OCI-LY1 (cell line): ENCODE measurements around the gene MCM8.

Experiments used
- H2AFZ ChIP-seq: fragments of 200-600 bp; sonication (generic), shearing (Covaris generic); 2 replicates; pipeline ENCODE4 v1.6.0; 2014; ENCODE audit warnings: antibody characterized with exemption, mild to moderate bottlenecking, low read length
- H3F3A ChIP-seq: fragments of 200-600 bp; sonication (generic), shearing (Covaris generic); 2 replicates; pipeline ENCODE4 v1.6.0; 2014; ENCODE audit warnings: mild to moderate bottlenecking, antibody characterized with exemption, low read length, moderate library complexity; ENCODE audit not compliant: insufficient read depth
- H3K27ac ChIP-seq: fragments of 200-600 bp; sonication (generic); 2 replicates; pipeline ENCODE4 v1.5.1; 2014; ENCODE audit warnings: low read length, mixed run types, mild to moderate bottlenecking, low read depth; ENCODE audit not compliant: poor library complexity, severe bottlenecking
- H3K27me3 ChIP-seq: fragments of 200-600 bp; sonication (generic); 2 replicates; pipeline ENCODE4 v1.6.0; 2014; ENCODE audit warnings: antibody characterized with exemption, mild to moderate bottlenecking, low read length, moderate library complexity; ENCODE audit not compliant: insufficient read depth
- H3K36me3 ChIP-seq: fragments of 200-600 bp; sonication (generic); 2 replicates; pipeline ENCODE4 v1.6.1; 2014; ENCODE audit warnings: mild to moderate bottlenecking, antibody characterized with exemption, low read length, moderate library complexity, mixed read lengths; ENCODE audit not compliant: insufficient read depth
- H3K4me1 ChIP-seq: fragments of 200-600 bp; sonication (generic); 2 replicates; pipeline ENCODE4 v1.5.1; 2014; ENCODE audit warnings: mild to moderate bottlenecking, low read length, moderate library complexity; ENCODE audit not compliant: insufficient read depth, severe bottlenecking
- H3K4me2 ChIP-seq: fragments of 200-600 bp; sonication (generic), shearing (Covaris generic); 2 replicates; pipeline ENCODE4 v1.6.1; 2014; ENCODE audit warnings: low read length
- H3K4me3 ChIP-seq: fragments of 200-600 bp; sonication (generic); 2 replicates; pipeline ENCODE4 v1.5.1; 2014; ENCODE audit warnings: low read length, low read depth, mild to moderate bottlenecking, mixed read lengths; ENCODE audit not compliant: poor library complexity, severe bottlenecking
- H3K79me2 ChIP-seq: fragments of 200-600 bp; shearing (Covaris generic); 2 replicates; pipeline ENCODE4 v1.6.1; 2016; ENCODE audit warnings: mixed run types, low read length, mixed read lengths; ENCODE audit not compliant: insufficient read depth
- H3K9ac ChIP-seq: fragments of 200-600 bp; sonication (generic), shearing (Covaris generic); 2 replicates; pipeline ENCODE4 v1.6.1; 2014; ENCODE audit warnings: mild to moderate bottlenecking, low read length, mixed read lengths
- H3K9me2 ChIP-seq: fragments of 200-600 bp; sonication (generic), shearing (Covaris generic); 2 replicates; pipeline ENCODE4 v1.6.1; 2014; ENCODE audit warnings: low read depth, mild to moderate bottlenecking, low read length, mixed read lengths
- H3K9me3 ChIP-seq: fragments of 200-600 bp; shearing (Covaris generic); 2 replicates; pipeline ENCODE4 v1.6.1; 2014; ENCODE audit warnings: low read length, mixed read lengths
- H4K20me1 ChIP-seq: fragments of 200-600 bp; sonication (generic), shearing (Covaris generic); 2 replicates; pipeline ENCODE4 v1.6.0; 2016; ENCODE audit warnings: mild to moderate bottlenecking, low read length; ENCODE audit not compliant: insufficient read depth
- EZH2 ChIP-seq: fragments of 200-600 bp; sonication (generic), shearing (Covaris generic); IDR thresholded peaks from 2 replicates; pipeline ENCODE4 v1.8.0; 2017; ENCODE audit warnings: borderline replicate concordance, mixed run types, mild to moderate bottlenecking, antibody characterized with exemption, low read length, moderate library complexity, mixed read lengths
- TF ChIP-seq, protein P1 (sequence below): fragments of 200-600 bp; sonication (generic), shearing (Covaris generic); IDR thresholded peaks from 2 replicates; pipeline ENCODE4 v1.5.1; 2017; ENCODE audit warnings: mild to moderate bottlenecking, antibody characterized with exemption, low read length, moderate library complexity, mixed read lengths

Gene MCM8

DNA sequence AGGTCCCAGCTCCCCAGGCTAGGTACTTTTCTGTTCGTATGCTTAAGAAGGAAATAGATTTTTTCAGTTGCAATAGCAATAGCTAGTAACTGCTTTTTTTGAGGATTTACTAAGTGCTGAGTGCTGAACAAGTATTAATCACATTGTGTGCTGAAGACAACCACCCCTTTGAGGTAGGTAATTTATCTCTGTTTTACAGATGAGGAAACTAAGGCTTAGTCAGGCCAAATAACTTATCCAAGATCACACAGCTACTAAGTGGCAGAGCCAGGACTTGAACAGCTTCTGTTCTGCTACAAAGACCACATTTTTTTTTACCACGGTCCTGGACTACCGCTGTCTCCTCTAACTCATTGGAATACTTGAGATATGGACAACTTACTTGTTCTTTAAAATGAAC is 63.6 kb downstream of the MCM8 start:
- no peak for TF ChIP-seq EZH2
- TF ChIP-seq, protein P1, sequence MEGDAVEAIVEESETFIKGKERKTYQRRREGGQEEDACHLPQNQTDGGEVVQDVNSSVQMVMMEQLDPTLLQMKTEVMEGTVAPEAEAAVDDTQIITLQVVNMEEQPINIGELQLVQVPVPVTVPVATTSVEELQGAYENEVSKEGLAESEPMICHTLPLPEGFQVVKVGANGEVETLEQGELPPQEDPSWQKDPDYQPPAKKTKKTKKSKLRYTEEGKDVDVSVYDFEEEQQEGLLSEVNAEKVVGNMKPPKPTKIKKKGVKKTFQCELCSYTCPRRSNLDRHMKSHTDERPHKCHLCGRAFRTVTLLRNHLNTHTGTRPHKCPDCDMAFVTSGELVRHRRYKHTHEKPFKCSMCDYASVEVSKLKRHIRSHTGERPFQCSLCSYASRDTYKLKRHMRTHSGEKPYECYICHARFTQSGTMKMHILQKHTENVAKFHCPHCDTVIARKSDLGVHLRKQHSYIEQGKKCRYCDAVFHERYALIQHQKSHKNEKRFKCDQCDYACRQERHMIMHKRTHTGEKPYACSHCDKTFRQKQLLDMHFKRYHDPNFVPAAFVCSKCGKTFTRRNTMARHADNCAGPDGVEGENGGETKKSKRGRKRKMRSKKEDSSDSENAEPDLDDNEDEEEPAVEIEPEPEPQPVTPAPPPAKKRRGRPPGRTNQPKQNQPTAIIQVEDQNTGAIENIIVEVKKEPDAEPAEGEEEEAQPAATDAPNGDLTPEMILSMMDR = no peak
- Histone ChIP-seq H3K27me3 (no peaks in the 10 kb centered on the region), H3K9me2 (no peaks in the 10 kb centered on the region), H2AFZ (no peak overlapping the region), H3K36me3 (peaks cover 72% of the 10 kb centered on the region), H3K9ac (no peak overlapping the region), H3K27ac (no peak overlapping the region), H3K79me2 (peaks cover 10% of the 10 kb centered on the region; the same call in 1 of the 2 replicates), H4K20me1 (no peaks in the 10 kb centered on the region), H3K4me1 (no peaks in the 10 kb centered on the region), H3K4me2 (no peak overlapping the region), H3K9me3 (no peaks in the 10 kb centered on the region), H3F3A (no peaks in the 10 kb centered on the region), H3K4me3 (no peak overlapping the region)

DNA sequence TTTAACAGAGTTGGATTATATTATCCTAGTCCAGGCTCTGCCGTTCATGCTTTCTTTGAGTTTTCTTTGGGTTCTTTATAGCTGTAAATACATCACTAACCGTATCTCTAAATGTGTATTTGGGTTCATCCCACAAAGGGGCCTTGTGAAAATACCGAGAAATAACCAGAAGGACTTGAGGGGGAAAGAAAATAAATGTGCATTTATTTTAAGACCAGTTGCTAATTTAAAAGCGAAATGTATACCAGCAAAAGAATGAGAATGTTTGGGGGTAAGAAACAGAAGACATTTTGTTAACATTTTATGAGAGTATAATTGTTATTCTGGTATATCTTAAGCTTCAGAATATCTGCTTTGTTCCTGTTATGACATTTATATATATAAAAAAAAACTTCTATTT is 64.5 kb downstream of the MCM8 start:
- H3K79me2 ChIP-seq = 0 out of 2 replicates have a peak, but pooled peaks cover 5% of the 10 kb centered on the region
- no peak for TF ChIP-seq EZH2
- TF ChIP-seq, protein P1 = no peak
- H3K9ac ChIP-seq = no peak overlapping the region
- H3K9me2 ChIP-seq = no peaks in the 10 kb centered on the region
- no peak overlapping the region for H3K4me2 ChIP-seq
- no peak overlapping the region for H2AFZ ChIP-seq
- H3K27ac ChIP-seq = no peak overlapping the region
- no peaks in the 10 kb centered on the region for H3K4me1 ChIP-seq
- H4K20me1 ChIP-seq = no peaks in the 10 kb centered on the region
- H3F3A ChIP-seq = no peaks in the 10 kb centered on the region
- no peaks in the 10 kb centered on the region for H3K9me3 ChIP-seq
- no peak overlapping the region for H3K4me3 ChIP-seq
- peaks cover 71% of the 10 kb centered on the region for H3K36me3 ChIP-seq
- no peaks in the 10 kb centered on the region for H3K27me3 ChIP-seq

DNA sequence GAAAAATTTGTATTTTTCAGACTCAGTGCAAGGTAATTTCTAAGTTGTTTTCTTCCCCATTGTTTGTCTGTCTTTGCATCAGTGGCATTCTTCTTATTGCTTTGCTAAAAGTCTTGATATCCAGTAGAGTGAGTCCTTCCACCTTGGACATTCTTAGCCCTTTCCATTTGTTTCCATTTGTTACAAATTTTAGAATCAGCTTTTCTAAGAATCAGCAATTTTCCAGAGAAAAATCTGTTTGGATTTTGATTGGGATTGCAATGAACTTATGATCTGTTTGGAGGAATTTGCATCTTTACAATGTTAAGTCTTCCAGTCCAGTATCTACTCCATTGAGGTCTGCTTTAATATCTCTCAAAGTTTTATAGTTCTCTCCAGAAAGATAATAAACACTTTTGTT is 67.0 kb downstream of the MCM8 start:
- Histone ChIP-seq H3K4me1 (no peaks in the 10 kb centered on the region), H3K9me2 (no peaks in the 10 kb centered on the region), H3K9me3 (no peaks in the 10 kb centered on the region), H4K20me1 (no peaks in the 10 kb centered on the region), H2AFZ (no peak overlapping the region), H3F3A (no peaks in the 10 kb centered on the region), H3K27ac (no peak overlapping the region), H3K9ac (no peak overlapping the region), H3K36me3 (peaks cover 70% of the 10 kb centered on the region), H3K4me2 (no peak overlapping the region), H3K4me3 (no peak overlapping the region), H3K79me2 (0 out of 2 replicates have a peak, but pooled peaks cover 5% of the 10 kb centered on the region), H3K27me3 (no peaks in the 10 kb centered on the region)
- no peak for TF ChIP-seq EZH2
- TF ChIP-seq, protein P1 = no peak
